Natural killer cell (primary cell): ENCODE results near the gene SMAD2. TPM values are rescaled to one million over a fixed set of nuclear protein-coding genes. Genes with fewer than 3 reads are reported as not detected.

Experiments used
- ATAC-seq, 3 donors: fragments of 150-1000 bp in 2 of 3; fragments of 200-7000 bp in 1 of 3; cut with Tn5 transposase; 1 replicate in 1 of 3; 2 replicates in 2 of 3; pipeline ENCODE4 v1.10.0; 2021; ENCODE audit warnings: mild to moderate bottlenecking in 2 of 3, moderate library complexity in 2 of 3
- DNase-seq, 2 donors: peaks; one replicate each; pipeline versions ENCODE4 v3.0.0 to v3.0.0-alpha.2; 2013 to 2021; ENCODE audit warnings: mixed read lengths in 1 of 2
- H3K27ac ChIP-seq: one replicate; pipeline ENCODE4 v1.5.1; 2013; ENCODE audit warnings: mild to moderate bottlenecking, low read length
- H3K27me3 ChIP-seq: one replicate; pipeline ENCODE4 v1.6.1; 2013; ENCODE audit warnings: low read length; ENCODE audit not compliant: control insufficient read depth, insufficient read depth
- H3K36me3 ChIP-seq: one replicate; pipeline ENCODE4 v1.6.1; 2013; ENCODE audit warnings: low read length; ENCODE audit not compliant: control insufficient read depth, insufficient read depth
- H3K4me1 ChIP-seq: one replicate; pipeline ENCODE4 v1.6.1; 2013; ENCODE audit warnings: low read length; ENCODE audit not compliant: control insufficient read depth, insufficient read depth
- H3K4me3 ChIP-seq: one replicate; pipeline ENCODE4 v1.5.1; 2013; ENCODE audit warnings: low read length
- H3K9me3 ChIP-seq: one replicate; pipeline ENCODE4 v1.6.1; 2013; ENCODE audit warnings: low read length; ENCODE audit not compliant: control insufficient read depth, insufficient read depth
- H3K27ac Mint-ChIP-seq, 2 donors: one replicate each; pipeline ENCODE4 v1.8.0; 2022; ENCODE audit warnings: mild to moderate bottlenecking in 2 of 2, mixed read lengths in 2 of 2, moderate library complexity in 1 of 2
- H3K27me3 Mint-ChIP-seq, 2 donors: one replicate each; pipeline ENCODE4 v1.8.0; 2022; ENCODE audit warnings: low read depth in 2 of 2, mixed read lengths in 2 of 2
- H3K36me3 Mint-ChIP-seq: one replicate; pipeline ENCODE4 v1.8.0; 2022; ENCODE audit warnings: mixed read lengths
- H3K4me1 Mint-ChIP-seq, 2 donors: one replicate each; pipeline ENCODE4 v1.8.0; 2022; ENCODE audit warnings: mixed read lengths in 2 of 2
- H3K4me3 Mint-ChIP-seq: one replicate; pipeline ENCODE4 v1.8.0; 2022; ENCODE audit warnings: mild to moderate bottlenecking, moderate library complexity, mixed read lengths
- H3K9me3 Mint-ChIP-seq, 2 donors: one replicate each; pipeline ENCODE4 v1.8.0; 2022; ENCODE audit warnings: mixed read lengths in 2 of 2
- WGBS: methylation state at CpG from one replicate; pipeline ENCODE4 v1.1.7; 2013; ENCODE audit warnings: missing lambda C conversion rate; ENCODE audit not compliant: insufficient coverage; 5-methylcytosine and 5-hydroxymethylcytosine counted together
- intact Hi-C: fragments of 100-400 bp; cut with micrococcal nuclease; formaldehyde crosslinking; loops from one replicate; pipeline ENCODE4 v1.14.2; 2022
- total RNA-seq, 4 donors: library from RNA; stranded (reverse); fragments of 120-200 nt in 1 of 4; gene quantifications; one replicate each; pipeline versions ENCODE4 v1.2.3 to v1.2.4, GENCODE V29; 2013 to 2022
- TF ChIP-seq, protein P1 (sequence below): fragments of 200-600 bp; IDR thresholded peaks from one replicate; pipeline ENCODE4 v1.8.0; 2022; ENCODE audit warnings: antibody characterized with exemption

The SMAD2 gene
- total RNA-seq, 3 donors from 2014 or later (not counting 1 experiment from before 2014, with no cell fraction given): 138 to 160 (median 148) TPM

DNA sequence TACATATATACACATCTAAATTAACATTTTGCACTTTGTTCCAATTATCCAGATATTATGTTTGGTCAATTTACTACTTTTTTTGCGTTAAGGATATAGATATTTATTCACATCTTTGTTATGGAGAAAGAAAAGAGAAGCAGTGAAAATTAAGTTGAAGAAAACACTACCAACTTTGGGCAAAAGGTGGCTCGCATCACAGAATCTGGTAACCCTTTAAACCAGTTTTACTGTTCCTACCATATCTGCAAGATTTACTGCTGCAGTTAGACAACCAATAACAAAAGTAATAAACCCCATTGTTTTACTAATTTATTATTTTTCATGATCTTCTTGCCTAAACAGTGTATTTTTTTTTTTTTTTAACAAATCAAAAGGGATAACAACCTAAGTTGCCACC, 53.6 kb downstream of the SMAD2 start:
- peaks cover 8% of the 10 kb centered on the region for H3K36me3 Mint-ChIP-seq
- Histone ChIP-seq H3K27ac (no peak overlapping the region), H3K4me1 (no peaks in the 10 kb centered on the region), H3K36me3 (peaks cover 10% of the 10 kb centered on the region), H3K27me3 (no peaks in the 10 kb centered on the region), H3K4me3 (no peak overlapping the region), H3K9me3 (no peaks in the 10 kb centered on the region)
- intact Hi-C loops: no loop called here
- ATAC-seq: no peak
- no peaks in the 10 kb centered on the region for H3K9me3 Mint-ChIP-seq
- TF ChIP-seq, protein P1, sequence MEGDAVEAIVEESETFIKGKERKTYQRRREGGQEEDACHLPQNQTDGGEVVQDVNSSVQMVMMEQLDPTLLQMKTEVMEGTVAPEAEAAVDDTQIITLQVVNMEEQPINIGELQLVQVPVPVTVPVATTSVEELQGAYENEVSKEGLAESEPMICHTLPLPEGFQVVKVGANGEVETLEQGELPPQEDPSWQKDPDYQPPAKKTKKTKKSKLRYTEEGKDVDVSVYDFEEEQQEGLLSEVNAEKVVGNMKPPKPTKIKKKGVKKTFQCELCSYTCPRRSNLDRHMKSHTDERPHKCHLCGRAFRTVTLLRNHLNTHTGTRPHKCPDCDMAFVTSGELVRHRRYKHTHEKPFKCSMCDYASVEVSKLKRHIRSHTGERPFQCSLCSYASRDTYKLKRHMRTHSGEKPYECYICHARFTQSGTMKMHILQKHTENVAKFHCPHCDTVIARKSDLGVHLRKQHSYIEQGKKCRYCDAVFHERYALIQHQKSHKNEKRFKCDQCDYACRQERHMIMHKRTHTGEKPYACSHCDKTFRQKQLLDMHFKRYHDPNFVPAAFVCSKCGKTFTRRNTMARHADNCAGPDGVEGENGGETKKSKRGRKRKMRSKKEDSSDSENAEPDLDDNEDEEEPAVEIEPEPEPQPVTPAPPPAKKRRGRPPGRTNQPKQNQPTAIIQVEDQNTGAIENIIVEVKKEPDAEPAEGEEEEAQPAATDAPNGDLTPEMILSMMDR: no peak
- no peak overlapping the region for H3K4me3 Mint-ChIP-seq
- peak in 1 of 2 donors; percentile 25 for DNase-seq
- H3K27ac Mint-ChIP-seq: peak overlapping the region; percentile 34 to 46
- no peaks in the 10 kb centered on the region for H3K27me3 Mint-ChIP-seq
- peaks cover 42 to 58% of the 10 kb centered on the region in 2 donors for H3K4me1 Mint-ChIP-seq
- 83% methylated on average over 1 of the region's 2 CpGs for WGBS

DNA sequence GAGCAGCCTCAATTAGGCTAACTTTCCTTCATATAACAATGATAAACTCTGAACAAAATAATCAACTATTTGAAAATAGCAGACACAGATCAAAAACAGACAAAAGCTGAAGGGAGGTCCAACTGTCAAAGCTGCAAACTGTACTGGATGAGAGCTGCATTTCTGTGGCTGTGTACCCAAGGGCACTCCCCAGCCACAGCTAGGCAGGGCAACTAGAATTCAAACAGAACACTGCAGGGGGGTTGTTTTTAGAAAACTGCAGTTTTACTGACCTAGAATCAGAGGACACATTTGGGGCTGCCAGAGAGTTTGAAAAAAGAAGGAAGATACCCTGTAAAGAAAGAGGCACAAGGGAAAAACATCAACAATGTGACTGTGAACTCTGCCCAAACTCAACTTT, 56.8 kb downstream of the SMAD2 start:
- H3K9me3 ChIP-seq: no peaks in the 10 kb centered on the region
- no peaks in the 10 kb centered on the region for H3K36me3 ChIP-seq
- no peak overlapping the region for H3K4me3 Mint-ChIP-seq
- TF ChIP-seq, protein P1: no peak
- H3K4me1 Mint-ChIP-seq: peaks cover 60 to 61% of the 10 kb centered on the region in 2 donors
- intact Hi-C loops: no loop called here
- ATAC-seq: no peak
- H3K27me3 ChIP-seq: no peaks in the 10 kb centered on the region
- no peaks in the 10 kb centered on the region for H3K9me3 Mint-ChIP-seq
- no peak for DNase-seq
- peaks cover 3% of the 10 kb centered on the region for H3K4me1 ChIP-seq
- no peaks in the 10 kb centered on the region for H3K36me3 Mint-ChIP-seq
- no peaks in the 10 kb centered on the region for H3K27me3 Mint-ChIP-seq
- H3K27ac ChIP-seq: no peak overlapping the region
- H3K4me3 ChIP-seq: no peak overlapping the region
- peak overlapping the region; percentile 17 to 60 for H3K27ac Mint-ChIP-seq

DNA sequence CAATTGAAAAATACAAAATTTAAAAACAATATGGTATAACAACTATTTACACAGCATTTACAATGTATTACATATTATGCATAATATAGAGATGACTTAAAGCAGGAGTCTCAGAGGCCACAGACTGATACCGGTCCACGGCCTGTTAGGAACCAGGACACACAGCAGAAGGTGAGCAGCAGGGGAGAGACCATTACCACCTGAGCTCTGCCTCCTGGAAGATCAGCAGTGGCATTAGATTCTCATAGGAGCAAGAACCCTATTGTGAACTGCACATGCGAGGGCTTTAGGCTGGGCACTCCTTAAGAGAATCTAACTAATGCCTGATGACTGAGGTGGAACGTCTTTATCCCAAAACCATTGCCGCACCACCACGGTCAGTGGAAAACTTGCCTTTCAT, 58.0 kb downstream of the SMAD2 start:
- H3K4me1 Mint-ChIP-seq: peaks cover 57 to 61% of the 10 kb centered on the region in 2 donors
- intact Hi-C loops: no loop called here

DNA sequence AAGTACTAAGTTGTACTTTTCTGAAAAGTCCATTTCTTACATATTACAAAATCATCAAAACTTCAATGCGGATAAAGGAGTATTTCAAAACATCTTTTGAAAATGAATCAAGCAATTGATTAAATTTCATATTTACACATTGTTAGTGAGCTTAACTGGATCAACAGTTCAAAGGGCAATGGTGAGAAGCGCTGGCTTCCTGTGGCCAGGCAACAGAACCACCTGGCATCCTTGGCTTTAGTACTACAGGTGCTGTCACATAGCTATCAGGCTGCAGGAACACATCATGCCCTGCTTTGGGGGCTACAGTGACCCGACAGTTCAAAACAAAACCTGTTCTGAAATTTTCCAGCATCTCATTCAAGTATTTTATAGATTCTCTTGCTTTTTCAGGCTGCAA, 59.2 kb downstream of the SMAD2 start:
- intact Hi-C loops: no loop called here
- DNase-seq (no peak), ATAC-seq (no peak)
- H3K27me3 ChIP-seq: no peaks in the 10 kb centered on the region
- no peaks in the 10 kb centered on the region for H3K27me3 Mint-ChIP-seq
- H3K27ac ChIP-seq: no peak overlapping the region
- peaks cover 3% of the 10 kb centered on the region for H3K4me1 ChIP-seq
- H3K9me3 Mint-ChIP-seq: no peaks in the 10 kb centered on the region
- WGBS: 83% methylated on average over 3 of the region's 3 CpGs
- no peaks in the 10 kb centered on the region for H3K9me3 ChIP-seq
- peak overlapping the region; percentile 51 to 71 for H3K27ac Mint-ChIP-seq
- H3K4me1 Mint-ChIP-seq: peaks cover 53 to 54% of the 10 kb centered on the region in 2 donors
- no peaks in the 10 kb centered on the region for H3K36me3 Mint-ChIP-seq
- peaks cover 13% of the 10 kb centered on the region for H3K36me3 ChIP-seq
- H3K4me3 Mint-ChIP-seq: no peak overlapping the region
- TF ChIP-seq, protein P1: no peak
- H3K4me3 ChIP-seq: no peak overlapping the region

More for the DNA sequence above, 58.0 kb downstream of the SMAD2 start:
- H3K27ac Mint-ChIP-seq: no peak overlapping the region
- H3K9me3 ChIP-seq: no peaks in the 10 kb centered on the region
- H3K4me1 ChIP-seq: peaks cover 3% of the 10 kb centered on the region
- ATAC-seq (no peak), DNase-seq (no peak)
- H3K9me3 Mint-ChIP-seq: no peaks in the 10 kb centered on the region
- H3K4me3 ChIP-seq: no peak overlapping the region
- H3K27ac ChIP-seq: no peak overlapping the region
- WGBS: 97% methylated on average over 6 of the region's 6 CpGs
- H3K36me3 Mint-ChIP-seq: no peaks in the 10 kb centered on the region
- H3K27me3 Mint-ChIP-seq: no peaks in the 10 kb centered on the region
- peaks cover 9% of the 10 kb centered on the region for H3K36me3 ChIP-seq
- TF ChIP-seq, protein P1: no peak
- no peaks in the 10 kb centered on the region for H3K27me3 ChIP-seq
- H3K4me3 Mint-ChIP-seq: no peak overlapping the region
